HG03135 (cell line): ENCODE measurements around the gene SPOCD1.
A peak's percentile ranks its signal among the peaks of the same experiment; 100 is the strongest.

Experiments
- ATAC-seq: cut with Tn5 transposase; IDR thresholded peaks from one replicate; pipeline ENCODE4 v1.9.1; 2021; ENCODE audit warnings: mild to moderate bottlenecking, moderate library complexity; ENCODE audit not compliant: unreplicated experiment

SPOCD1 gene

DNA sequence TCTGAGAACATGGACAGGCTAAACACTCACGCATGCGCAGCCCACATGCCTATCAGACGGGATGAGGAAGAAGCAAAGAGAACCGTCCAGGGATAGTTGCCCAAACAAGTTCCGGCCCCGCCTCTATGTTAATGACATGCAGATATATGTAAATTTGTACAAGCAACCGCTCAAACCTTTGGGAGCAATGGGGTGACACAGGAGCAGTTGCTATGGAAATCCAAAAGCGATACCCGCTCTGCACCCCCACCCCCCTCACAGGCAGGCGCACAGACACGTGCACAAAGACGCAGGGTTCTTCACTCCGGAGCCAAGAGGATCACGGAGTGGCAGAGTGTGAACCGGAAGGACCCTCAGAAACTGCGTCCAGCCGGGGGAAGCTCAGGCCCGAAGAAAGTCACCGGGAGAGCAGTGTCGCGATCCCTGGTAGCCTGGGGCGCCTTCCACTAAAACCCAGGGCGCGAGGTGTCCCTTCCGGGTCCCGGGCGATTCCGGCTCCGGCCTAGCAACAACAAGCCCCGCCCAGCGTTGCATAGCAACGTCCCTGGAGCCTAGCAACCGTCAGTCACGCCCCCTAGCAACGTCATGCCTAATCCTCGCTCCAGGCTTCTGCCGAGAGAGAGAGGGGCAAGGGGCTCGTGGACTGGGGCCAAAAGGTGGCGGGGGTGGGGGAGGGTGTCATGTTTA lies 27.5 kb downstream of the SPOCD1 start:
- ATAC-seq: peak; percentile 64

DNA sequence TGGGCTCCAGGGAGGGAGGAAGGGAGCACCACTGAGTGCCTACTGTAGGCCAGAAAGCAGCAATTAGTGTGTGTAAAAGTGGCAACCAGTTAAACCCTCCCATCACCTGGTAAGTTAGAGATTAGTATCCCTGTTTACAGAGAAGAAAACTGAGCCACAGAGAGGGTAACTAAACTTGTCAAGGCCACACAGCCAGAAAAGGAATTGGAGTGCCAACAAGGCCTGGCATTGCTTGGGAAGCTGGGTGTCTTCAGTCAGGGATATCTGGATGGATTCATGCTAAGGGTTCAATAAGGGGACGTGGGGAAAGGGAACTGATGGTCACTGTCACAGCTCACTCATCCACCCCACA lies 28.1 kb downstream of the SPOCD1 start:
- no peak for ATAC-seq

DNA sequence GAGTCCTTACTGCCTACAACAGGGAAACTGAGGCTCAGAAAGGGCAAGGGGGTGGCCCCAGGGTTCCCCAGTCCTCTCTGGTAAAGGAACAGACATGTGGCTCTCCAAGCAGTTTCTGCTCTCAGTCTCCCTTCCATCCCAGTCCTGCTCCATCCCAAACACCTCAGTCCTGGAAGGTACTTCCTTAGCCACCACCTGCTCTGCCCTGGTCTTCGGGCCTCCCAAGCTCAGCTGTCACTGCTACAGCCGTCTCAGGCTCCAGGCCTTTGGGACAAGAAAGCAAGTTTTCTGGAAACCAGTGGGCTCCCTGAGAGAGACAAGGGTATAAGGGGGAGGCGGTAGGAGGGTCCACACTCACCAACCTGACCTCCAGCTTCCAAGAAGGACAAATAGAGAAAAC lies 28.6 kb downstream of the SPOCD1 start:
- ATAC-seq: no peak

- ATAC-seq: no peak
Measured at GRCh38 chr1:31786366-31787060, 29.3 kb downstream of the SPOCD1 start.

- no peak for ATAC-seq
Measured at GRCh38 chr1:31785947-31786290, 29.9 kb downstream of the SPOCD1 start.

GRCh38 chr1:31785020-31785946 lies 30.5 kb downstream of the SPOCD1 start:
- ATAC-seq: no peak

- ATAC-seq: no peak
Measured at GRCh38 chr1:31784356-31785019, 31.3 kb downstream of the SPOCD1 start.

GRCh38 chr1:31783846-31784245 lies 32.0 kb downstream of the SPOCD1 start:
- no peak for ATAC-seq

DNA sequence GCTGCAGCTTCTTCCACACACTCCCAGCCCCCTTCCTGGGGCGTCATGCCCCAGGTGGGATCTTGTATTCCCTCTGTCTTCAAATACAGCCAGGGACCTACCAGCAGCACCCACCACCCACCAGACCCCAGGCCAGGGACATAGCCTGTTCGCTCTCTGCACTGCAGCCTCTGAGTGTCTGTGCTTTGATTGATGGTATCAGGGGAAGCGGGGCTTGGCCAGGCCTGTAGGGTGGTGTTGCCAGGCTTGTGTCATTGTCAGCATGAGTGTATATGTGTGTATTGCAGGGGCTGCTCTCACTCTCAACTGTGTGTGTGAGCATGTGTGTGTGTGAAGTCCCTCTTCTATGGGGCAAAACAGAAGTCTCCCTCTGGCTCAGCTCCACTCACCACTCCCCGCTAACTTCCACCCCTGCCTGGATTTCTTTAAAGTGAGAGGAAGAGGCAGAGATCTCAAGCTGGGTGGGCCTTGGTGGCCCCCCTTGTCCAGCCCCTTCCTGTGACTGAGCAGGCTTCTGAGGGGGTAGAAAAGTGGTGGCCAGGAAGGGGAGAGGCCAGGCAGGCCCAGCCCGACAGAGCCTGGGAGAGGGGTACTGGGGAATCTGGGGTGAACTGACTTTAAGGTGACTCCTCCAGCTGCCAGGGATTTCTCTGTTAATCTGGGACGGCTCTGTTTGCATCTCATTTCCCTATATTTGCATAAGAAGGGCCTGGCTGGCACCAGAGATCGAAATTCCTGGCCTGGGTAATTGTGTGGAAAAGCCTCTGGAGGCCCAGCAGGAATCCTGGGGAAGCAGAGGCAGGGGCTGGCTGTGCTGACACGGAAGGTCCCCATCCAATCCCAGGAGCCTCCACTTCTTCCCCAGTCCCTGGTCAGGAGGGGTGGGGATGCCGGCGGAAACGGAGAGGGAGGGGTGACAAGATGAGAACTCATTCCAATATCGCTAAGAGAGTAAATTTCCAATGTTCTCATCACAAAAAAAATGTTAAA lies 33.1 kb downstream of the SPOCD1 start:
- ATAC-seq: no peak

GRCh38 chr1:31781756-31782371 lies 34.0 kb downstream of the SPOCD1 start:
- no peak for ATAC-seq

- ATAC-seq: no peak
Measured at GRCh38 chr1:31781138-31781755, 34.6 kb downstream of the SPOCD1 start.

DNA sequence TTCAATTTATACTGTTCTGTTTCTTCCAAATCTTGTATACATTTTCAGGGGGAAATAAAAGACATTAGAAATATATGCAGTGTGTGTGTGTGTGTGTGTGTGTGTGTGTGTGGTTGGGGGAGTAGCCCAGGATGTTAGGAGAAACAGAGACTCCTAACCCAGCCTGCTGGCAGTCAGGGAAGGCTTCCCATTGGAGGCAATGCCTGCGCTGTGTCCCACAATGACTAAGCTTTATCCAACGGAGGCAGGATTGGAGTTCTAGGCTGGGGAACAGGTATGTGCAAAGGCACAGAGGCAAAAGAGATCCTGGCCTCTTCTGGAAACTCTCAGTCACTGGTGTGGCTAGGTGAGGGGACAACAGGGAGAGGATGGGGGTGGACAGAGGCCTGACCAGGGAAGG lies 35.2 kb downstream of the SPOCD1 start:
- ATAC-seq: no peak

DNA sequence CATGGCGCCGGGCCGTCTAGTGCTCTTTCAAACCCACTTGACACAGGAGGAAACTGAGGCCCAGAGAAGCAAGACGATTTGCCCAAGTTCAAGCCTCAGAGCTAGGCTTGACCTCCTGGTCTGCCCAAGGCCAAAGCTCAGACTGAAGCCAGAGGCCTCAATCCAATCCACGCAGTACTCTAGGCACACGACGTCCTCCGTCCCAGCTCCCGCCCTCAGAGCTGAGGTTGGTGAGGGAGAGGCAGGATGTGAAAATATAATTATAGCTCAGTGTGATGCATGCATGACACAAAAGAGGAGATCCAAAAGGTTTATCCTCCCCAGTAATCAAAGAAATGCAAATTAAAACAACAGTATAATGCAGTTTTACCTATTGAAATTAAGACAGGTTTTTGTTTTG lies 36.1 kb downstream of the SPOCD1 start:
- ATAC-seq: no peak

DNA sequence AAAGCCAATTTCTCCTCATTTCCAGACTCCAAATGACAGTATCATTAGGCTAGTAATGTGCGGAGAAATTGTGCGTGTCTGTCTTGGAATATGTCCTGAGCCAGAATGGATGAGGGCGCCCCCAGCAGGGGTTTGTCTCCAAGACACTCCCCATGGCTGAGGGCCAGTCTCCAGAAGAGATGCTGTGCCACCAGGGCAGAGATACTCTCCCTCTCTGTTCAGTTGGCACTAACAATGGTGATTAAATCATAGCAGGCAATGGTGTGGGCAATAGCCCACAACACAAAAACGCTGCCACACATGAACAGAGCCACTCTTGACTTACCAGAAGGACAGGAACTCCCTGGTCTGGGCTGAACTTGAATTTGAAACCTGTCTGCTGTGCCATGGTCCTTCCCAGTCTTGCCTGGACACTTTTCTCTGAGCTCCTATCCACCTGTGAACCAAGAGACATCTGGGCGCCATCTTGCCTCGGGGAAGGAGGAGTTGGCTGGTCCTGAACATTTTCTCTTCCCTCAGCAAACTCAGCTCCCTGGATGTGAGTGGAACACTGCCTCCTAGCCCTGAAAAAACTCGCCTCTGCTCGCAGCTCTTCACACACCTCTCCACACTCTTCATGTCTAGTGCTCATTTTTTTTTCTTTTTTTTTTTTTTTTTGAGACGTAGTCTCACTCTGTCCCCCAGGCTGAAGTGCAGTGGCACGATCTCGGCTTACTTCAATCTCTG lies 36.9 kb downstream of the SPOCD1 start:
- no peak for ATAC-seq

DNA sequence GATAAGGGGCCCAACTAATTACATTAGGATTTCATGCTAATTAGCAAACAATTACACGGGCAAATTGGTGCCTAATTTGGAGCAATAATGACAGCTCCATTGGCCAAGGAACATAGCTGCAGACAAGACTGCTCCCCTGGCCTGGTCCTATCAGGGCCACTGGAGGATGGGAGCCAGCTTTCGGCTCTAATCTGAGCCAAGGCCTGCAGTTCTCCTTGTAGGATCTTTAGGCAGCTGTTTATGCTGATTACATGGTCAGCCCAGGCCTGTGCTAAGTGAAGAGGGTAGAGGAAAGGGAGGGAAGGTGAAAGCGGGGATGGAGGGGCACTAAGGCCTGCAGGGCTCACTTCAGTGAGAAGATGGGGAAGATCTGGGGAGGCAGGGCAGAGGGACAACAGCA lies 39.3 kb downstream of the SPOCD1 start:
- no peak for ATAC-seq

DNA sequence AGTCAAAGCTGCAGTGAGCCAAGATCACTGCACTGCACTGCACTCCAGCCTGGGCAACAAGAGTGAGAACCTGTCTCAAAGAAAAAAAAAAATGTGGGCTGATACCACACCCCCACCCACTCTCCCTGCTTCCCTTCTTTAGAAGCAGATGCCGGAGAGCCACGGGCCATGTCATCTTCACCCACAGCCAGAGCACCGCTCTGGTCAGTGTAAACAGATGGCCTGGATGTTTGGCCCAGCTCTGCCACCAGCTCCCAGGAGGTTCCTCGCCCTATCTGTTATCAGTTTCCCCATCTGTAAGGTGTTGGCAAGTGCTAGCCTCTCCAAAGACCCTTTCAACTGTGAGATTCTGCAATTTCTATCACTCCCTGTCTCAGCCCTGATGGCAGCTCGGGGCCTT lies 39.8 kb downstream of the SPOCD1 start:
- no peak for ATAC-seq

DNA sequence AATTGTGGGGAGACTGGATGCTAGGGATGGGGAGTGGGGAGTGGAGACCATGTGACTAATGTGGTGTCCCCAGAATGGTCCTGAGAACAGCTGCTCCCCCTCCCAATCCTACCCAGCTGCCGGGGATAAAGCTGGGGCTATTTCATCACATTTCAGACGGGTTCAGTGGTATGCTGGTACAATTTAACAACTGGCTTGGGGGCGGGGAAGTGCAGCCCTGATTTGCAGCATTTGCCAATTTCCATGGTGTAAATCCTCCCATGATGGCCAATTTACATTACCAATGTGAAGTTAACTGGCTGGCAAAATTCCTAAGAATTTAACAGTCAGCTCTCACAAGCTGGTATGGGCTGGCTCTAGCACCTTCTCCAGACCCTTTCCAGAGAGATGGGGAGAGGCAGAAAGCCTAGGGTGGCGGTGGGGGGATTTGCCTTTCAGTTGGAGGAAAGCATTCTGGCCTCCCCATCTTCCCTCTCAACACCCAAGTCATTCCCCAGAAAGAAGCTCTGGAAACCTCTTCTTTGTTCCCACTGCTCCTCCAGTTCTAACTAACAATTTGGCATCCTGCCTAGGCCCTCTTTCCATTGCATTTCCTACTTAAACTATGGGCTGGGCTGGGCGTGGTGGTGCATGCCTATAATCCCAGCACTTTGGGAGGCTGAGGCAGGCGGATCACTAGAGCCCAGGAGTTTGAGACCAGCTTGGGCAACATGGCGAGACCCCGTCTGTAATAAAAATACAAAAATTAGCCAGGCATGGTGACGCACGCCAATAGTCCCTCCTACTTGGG lies 40.4 kb downstream of the SPOCD1 start:
- no peak for ATAC-seq

GRCh38 chr1:31774495-31774894 lies 41.3 kb downstream of the SPOCD1 start:
- no peak for ATAC-seq
